ENCODE measurements around the gene CPEB3.
"Not testable (repeated sequence)": the region's sequence is repeated elsewhere in the genome, so short reads cannot be mapped to it uniquely, and the experiment has no call there.

The CPEB3 gene

GRCh38 chr10:92290837-92291615 is at the start of gene CPEB3, which contains the start of gene MARCHF5:
Gene CPEB3 (minus strand): TSS chr10:92291078. CDS start chr10:92240350, 50,728 bp downstream.
Gene MARCHF5 (plus strand): TSS chr10:92291167. CDS start chr10:92291495, 328 bp downstream.
- DNase-seq, result peak; percentile 93 to 94

GRCh38 chr10:92329927-92330326 is 39.0 kb upstream of the CPEB3 start:
- not testable (repeated sequence) for DNase-seq

- peak in 1 of 2 experiments; percentile 52 for DNase-seq
These were observed 38.1 kb upstream of the CPEB3 start for GRCh38 chr10:92328993-92329392.

- peak in 1 of 2 experiments; percentile 5 for DNase-seq
These were observed 36.9 kb upstream of the CPEB3 start for GRCh38 chr10:92327445-92328433.

- no peak for DNase-seq
These were observed 32.2 kb upstream of the CPEB3 start for GRCh38 chr10:92323079-92323478.

GRCh38 chr10:92316610-92317009 is 25.7 kb upstream of the CPEB3 start:
- no peak for DNase-seq

GRCh38 chr10:92313750-92314149 is 22.9 kb upstream of the CPEB3 start:
- no peak for DNase-seq

GRCh38 chr10:92309272-92309671 is 18.4 kb upstream of the CPEB3 start:
- DNase-seq, result no peak

GRCh38 chr10:92305133-92306072 is 14.5 kb upstream of the CPEB3 start:
- DNase-seq, result no peak

GRCh38 chr10:92304061-92304460 is 13.2 kb upstream of the CPEB3 start:
- DNase-seq, result no peak

GRCh38 chr10:92303096-92303495 is 12.2 kb upstream of the CPEB3 start:
- no peak for DNase-seq

- no peak for DNase-seq
These were observed 7.6 kb upstream of the CPEB3 start for GRCh38 chr10:92298487-92298886.

- peak; percentile 7 to 37 for DNase-seq
These were observed 1.3 kb upstream of the CPEB3 start for GRCh38 chr10:92291921-92292845.

GRCh38 chr10:92291616-92291865 is 663 bp upstream of the CPEB3 start:
- no peak for DNase-seq

- peak; percentile 73 to 91 for DNase-seq
These were observed 622 bp downstream of the CPEB3 start for GRCh38 chr10:92290076-92290836.

GRCh38 chr10:92284112-92284704 is 6.7 kb downstream of the CPEB3 start:
- DNase-seq, result no peak

GRCh38 chr10:92278996-92279696 is 11.7 kb downstream of the CPEB3 start:
- DNase-seq, result no peak

GRCh38 chr10:92274071-92274470 is 16.8 kb downstream of the CPEB3 start:
- DNase-seq, result no peak

GRCh38 chr10:92268748-92269147 is 22.1 kb downstream of the CPEB3 start:
- no peak for DNase-seq

GRCh38 chr10:92267343-92267742 is 23.5 kb downstream of the CPEB3 start:
- no peak for DNase-seq
